Esophagus mucosa (tissue), 1 donor: Measurements from ENCODE around the gene UBE3B. TPM values are rescaled to one million over a fixed set of nuclear protein-coding genes. Genes with fewer than 3 reads are reported as not detected.

Experiments
- ATAC-seq: fragments of 200-7000 bp; cut with Tn5 transposase; one replicate; pipeline ENCODE4 v1.9.1; 2020
- total RNA-seq: library from RNA; stranded (reverse); gene quantifications from one replicate; pipeline ENCODE4 v1.2.4, GENCODE V29; 2023
- donor health status: DM: yes; HTN: yes; CAD: no.

UBE3B gene
- total RNA-seq, 1 donor from 2014 or later, result 29.6 TPM

DNA sequence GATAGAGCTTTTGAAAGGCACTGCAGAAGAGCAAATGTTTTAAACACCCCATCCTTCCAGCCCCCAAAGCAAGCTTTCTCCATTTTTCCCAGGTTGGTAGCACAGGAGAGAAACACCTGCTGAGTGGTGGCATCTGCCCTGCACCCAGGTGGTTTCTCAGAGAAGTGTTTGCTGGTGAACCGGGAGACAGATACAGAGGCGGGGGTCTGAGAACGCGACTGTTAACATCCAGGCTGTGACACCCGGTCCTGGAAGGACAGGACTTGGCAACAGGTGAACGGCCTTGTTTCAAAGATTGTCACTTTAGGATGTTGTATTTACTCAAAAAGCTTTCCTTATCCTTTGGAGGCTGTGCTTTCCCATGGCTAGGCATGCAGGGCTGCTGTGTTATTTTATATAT lies 77.3 kb downstream of the UBE3B start:
- no peak for ATAC-seq

DNA sequence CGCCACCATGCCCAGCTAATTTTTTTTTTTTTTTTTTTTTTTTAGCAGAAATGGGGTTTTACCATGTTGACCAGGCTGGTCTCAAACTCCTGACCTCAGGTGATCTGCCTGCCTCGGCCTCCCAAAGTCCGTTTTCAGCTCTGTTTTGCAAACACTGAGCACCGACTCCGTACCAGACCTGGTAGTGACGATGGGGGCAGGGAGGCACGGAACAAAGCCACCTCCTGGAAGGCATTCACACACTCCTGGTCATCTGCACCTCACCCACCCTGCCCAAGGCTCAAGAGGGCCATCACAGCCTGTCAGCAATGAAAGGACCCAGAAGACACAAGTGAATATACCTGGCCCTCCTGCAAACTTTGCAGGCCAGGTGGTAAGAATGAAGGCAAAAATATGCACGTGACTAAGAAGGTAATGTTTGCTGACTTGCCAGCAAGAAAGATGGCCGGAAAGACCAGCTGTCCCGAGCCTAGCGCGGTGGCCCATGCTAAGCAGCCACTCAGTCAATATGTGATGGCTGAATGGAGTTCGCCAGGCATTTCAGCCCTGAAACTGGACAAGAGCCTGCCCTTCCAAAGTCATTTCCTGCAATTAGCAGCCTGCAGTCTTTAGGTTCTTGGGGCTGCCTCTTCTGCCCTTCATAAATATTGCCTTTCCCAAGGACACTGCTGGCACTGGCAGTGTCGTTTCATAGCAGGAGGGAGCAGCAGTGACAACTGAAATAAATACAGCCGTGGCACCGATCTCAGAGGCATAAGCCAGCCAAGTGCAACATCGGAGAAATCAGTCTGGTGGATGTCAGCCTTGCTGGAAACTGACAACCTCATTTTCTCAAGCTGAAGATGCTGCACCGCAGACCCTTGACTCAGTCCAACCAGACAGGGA lies 78.2 kb downstream of the UBE3B start:
- ATAC-seq, result no peak

DNA sequence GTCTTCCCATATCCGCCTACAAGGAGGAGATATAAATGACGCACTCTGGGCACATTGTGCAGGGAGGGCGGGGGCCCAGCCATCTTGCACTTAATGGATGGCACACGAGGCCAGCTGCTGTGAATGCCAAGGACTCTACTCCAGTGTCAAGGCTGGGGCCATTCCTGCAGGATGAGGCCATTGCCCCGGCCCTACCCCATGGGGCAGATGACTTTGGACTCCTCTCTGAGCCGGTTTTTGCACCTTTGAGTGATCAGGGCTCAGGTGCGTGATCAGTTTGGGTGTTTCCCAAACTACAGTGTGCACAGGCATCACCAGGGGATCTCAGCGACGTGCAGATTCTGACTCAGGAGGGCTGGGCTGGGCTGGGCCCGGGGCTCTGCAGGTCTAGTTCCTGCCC lies 79.8 kb downstream of the UBE3B start:
- peak; percentile 86 for ATAC-seq

DNA sequence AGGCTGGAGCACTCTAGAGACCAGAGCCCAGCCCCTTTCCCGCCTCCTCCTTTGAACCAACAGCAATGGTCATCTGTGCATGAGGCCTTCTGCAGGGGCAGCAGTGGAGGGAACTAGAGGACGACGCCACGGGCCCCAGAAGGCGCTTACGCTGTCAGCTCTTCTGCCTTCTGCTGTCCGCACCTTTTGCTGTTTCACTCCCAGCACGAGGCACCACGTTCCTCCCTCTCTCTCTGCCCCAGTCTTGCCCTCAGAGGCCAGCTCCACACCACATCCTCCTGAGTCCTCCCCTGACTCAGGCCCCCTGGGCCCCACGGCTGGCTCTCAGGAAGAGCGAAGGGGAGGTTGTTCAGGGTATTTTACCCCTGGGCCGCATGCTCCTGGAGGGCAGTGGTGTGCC lies 80.4 kb downstream of the UBE3B start:
- ATAC-seq, result no peak

DNA sequence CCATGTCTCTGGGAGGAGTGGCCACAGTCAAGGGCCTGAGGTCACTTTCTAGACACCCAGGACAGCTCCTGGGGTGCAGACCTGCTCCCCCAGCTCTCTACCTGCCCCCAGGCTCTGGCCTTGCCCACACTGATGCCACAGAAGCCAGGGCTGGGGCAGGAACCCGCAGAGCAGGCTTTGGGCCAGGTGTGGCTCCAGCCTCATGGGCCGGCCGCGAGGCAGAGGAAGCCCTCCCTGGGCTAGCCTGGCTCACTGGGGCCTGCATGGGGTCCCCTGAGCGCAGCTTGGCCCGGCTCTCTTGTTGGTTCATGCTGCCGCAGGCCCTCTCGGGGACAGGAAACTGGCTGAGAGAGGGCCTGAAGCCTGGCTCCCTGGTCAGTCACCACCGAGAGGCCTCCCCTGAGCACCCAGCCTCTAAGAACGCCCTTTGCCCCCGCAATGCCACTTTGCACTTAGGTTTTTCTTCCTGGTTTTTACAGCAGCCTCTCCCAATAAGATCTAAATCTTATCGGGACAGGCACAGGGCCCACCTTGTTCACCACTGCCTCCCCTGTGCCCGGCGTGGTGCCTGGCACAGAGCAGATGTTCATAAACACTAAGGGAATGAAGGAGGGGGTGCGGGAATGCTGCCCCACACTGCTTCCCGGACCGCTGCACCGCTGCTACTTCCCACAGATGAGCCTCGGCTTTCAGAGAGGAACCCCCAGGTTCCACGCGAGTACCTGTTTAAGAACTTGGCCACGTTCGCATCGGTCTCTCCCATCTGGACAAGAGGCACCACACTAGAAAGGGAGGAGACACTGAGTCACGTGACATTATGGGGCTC lies 81.2 kb downstream of the UBE3B start:
- ATAC-seq, result peak; percentile 70

DNA sequence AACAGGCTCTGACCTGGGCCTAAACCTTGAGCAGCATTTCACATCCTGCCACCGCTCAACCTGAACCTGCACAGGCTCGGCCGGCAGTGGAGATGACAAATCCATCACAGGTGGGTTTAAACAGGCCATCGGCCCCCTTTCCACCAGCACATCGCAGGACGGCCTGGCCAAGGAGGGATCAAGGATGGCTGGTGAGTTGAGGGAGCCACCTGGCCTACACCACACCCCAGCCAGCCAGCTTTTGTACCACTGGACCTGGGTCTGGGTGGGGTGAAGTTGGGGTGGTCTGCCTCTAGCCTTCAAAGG lies 81.7 kb downstream of the UBE3B start:
- ATAC-seq, result no peak

DNA sequence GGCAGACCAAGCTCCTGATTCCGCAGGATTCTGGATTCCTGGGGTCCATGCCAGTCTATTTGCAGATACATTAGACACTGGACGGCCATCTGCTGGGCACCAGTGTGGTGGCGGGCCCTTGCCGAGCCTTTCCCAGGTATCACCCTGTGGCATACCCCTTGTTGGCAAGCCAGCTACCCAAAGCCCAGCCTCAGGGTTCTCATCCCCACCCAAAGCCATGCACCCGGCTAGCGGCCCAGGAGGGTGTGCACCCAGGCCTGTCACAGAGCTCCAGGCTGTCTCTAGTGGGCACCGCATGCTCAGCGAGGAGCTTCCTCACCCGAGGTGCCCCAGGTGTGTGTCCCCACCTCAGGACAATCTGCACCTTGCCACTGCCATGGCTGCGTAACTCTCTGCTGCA lies 82.2 kb downstream of the UBE3B start:
- ATAC-seq, result no peak

DNA sequence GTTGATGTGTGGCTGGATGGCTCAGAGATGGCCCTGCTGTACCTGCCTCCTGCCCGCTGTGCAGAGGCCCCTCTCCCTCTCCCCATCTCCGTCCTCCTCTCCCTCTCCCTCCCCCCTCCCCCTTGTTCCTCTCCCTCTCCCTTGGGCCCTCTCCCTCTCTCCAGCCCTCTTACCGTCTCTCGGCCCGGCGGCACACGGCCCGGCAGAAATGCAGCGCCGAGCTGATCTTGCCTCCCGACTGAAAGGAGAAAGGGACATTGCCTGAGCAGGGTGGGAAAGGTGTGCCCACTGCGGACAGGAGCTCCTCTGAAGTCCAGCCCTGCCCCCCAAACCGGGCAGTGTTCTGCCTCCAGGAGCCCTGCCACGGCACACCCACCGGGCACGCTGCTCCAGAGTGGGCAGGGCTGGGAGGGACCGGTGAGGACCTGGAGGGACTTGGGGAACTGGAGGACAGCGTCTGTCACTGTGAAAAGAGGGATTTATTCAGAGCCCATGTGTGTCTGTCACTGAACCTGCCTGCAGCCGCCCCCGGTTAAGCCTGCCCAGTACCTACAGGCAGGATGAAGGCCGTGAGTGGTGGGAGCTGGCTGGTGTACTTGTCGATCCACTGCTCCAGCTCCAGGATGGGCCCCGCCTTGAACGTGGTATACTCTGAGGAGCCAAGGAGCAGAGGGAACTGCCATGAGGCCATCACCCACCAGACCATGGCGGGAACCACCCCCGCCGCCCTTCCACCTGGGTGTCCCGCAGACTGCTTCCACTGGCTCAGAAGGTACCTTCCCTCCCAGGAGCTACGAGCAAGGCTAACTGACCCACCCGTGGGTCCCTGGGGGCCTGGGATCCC lies 83.7 kb downstream of the UBE3B start:
- no peak for ATAC-seq

DNA sequence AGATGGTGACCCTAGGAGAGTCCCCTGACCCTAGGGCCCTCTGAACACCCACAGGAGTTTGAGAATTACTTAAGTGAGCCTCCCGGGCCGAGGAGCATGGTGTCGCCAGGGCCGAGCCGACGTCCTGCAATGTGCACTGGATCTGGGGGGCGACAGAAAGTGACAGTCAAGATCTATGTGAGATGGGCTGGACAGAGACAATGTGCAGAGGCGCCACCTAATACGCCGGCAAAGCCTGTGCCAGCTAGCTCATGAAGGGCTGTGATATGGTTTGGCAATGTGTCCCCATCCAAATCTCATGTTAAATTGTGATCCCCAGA lies 84.2 kb downstream of the UBE3B start:
- ATAC-seq, result no peak

DNA sequence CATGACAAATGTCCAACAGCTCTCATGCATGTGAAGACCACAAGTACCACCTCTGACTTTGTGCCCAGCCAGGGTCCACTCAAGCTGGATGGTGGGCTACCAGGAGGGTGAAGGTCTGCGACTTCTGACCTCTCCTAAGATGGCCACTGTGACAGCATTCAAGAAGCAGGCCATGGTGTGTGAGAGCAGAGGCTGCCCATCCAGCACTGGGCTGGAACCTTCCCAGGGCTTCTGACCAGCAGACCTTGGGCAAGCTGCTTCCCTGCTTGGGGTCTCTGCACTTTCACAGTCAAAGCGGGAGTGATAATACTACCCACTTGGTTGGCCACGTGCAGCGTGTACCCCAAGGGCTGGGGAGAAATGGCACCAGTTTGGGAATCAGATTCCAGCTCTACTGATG lies 85.4 kb downstream of the UBE3B start:
- no peak for ATAC-seq

DNA sequence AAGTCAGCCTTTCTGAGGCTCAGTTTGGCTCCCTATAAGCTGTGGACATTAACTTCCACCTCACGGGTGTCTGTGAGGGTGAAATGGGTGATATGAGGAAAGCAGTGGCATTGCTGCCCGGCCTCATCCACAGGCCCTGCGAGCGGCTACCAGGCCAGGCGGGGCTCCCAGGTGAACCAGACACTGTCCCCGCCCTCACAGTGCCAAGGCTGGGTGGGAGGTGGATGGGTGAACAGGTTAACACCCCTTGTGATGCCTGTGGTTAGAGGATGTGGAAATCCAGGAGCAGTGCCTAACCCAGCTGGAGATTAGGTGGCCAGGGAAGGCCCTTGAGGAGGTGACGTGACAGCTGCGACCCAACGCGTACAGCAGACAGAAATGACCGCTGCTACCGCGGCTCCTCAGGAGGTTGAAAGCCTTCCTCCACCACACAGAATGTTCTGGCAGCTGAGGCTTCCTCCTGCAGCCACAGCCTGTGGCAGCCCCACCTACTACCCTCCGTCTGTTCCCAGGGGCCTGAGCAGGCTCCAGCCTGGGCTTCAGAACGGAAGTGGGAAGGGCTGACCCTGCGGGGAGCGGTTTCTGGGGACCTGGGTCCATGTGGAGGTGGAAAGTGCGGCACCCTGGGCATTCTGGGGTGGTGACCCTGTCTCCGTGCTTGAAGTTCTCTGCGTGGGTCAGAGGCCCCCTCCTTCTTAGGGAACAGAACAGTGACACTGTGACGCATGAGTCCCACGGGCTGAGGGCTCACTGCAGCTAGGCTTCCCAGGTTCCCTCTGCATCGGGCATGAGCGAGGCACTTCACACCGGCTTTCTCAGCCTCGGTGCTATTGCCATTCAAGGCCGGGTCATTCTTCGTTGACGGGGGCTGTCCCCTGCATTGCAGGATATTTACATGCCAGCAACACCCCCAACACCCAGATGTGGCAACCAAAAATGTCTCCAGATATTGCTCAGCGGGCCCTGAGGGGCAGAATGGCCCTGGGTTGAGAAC lies 86.2 kb downstream of the UBE3B start:
- no peak for ATAC-seq

DNA sequence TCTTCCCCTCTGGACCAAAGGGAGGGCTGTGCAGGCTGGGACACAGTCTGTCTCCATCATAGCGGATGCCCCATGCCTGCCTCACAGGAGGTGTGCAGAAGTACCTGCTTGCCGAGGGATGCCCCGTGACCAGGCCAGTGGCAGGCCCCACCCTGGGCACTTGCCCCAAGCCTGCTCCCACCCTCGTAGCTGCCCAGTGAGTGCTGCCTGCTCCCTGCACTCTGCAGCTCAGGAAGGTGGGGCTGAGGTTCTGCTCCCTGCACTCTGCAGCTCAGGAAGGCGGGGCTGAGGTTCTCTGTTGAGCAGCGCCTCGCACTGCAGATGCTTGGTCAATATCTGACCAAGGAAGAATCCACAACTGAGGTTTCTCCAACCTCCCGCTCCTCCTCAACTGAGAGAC lies 89.0 kb downstream of the UBE3B start:
- peak; percentile 22 for ATAC-seq

DNA sequence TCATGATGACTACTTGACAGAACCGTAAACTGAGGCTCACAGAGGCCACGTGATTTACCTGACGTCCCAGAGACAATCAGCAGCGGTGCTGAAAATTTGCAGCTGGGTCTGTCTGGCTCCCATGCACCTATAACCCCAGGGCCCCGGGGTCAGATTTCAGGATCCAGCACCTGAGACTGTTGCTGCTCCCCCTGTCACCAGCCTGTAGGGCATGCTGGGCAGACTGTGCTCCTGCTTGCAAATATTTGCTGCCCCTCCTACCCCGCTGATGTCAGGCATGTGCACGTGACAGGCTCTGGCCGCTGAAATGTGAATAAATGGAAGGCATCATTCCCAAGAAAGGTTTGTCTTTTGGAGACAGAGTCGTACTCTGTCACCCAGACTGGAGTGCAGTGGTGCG lies 89.9 kb downstream of the UBE3B start:
- no peak for ATAC-seq

DNA sequence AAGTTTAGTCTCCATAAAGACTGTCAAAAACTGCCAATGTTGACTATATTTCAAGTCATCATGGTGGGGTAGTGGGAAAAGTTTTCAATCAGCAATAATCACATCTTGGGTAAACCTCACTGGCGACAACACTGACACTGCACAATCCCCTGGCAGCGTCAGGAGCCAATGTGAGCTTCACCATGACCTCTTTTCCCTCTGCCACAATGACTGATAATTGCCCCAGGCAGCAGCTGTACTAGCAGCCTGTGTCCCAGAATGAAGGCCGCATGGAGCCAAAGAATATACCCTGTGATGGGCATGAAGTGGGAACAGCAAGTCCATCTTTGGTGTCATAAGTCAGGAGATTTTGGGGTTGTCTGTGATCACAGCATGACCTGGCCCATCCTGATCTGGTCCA lies 90.5 kb downstream of the UBE3B start:
- no peak for ATAC-seq

DNA sequence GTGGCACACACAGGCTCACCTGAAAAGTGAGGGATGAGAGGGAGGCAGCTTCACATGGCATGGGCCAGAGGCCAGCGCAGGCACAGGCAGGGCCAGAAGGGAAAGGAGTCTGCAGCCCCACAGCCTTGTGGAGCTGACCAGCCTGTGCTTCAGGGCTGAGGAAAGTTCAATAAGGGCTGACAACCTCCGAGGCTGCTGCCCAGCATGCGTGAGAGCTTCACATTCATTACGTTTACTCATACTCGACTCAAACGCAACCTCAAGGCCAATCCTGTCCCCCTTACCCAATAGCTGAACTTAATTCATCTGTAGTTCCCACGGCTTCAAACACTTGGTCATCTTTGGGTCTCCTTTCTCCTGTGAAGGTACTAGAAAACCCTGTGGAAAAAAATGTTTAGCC lies 91.1 kb downstream of the UBE3B start:
- ATAC-seq, result no peak

DNA sequence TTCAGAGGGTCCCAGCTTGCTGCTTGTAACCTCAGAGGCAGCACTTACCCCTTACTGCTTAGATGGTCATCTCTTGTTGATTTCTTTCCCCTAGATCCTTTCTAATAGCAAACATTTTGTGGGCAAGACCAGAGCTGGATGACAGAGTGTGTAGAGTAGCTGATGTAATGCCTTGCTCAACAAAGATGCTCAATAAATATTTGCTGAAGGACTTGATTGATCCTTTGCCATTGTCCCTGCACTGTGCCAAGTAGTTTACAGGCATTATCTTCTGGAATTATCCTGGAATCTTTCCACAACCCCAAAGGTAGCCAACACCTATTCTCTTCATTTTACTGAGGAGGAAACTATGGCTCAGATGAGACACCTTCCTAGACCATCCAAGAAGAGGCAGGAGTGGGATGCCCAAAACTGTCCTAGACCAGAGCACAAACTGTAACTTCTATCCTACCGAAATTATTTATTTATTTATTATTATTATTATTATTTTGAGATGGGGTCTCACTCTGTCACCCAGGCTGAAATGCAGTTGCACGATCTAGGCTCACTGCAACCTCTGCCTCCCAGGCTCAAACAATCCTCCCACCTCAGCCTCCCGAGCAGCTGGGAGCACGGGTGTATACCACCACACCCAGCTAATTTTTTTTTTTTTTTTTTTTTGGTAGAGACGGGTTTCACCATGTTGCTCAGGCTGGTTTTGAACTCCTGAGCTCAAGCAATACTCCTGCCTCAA lies 94.5 kb downstream of the UBE3B start:
- ATAC-seq, result no peak

DNA sequence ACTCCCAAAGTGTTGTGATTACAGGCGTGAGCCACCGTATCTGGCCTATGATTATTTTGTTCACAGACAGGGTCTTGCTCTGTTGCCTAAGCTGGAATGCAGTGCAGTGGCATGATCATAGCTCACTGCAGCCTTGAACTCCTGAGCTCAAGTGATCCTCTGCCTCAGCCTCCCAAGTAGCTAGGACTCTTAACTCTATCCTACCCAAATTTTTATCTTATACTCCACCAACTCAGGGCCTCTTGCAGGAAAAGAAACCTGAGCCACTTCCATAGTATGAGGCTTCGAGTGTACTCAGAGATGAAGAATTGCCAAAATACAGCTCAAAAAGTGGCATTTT lies 95.0 kb downstream of the UBE3B start:
- no peak for ATAC-seq

DNA sequence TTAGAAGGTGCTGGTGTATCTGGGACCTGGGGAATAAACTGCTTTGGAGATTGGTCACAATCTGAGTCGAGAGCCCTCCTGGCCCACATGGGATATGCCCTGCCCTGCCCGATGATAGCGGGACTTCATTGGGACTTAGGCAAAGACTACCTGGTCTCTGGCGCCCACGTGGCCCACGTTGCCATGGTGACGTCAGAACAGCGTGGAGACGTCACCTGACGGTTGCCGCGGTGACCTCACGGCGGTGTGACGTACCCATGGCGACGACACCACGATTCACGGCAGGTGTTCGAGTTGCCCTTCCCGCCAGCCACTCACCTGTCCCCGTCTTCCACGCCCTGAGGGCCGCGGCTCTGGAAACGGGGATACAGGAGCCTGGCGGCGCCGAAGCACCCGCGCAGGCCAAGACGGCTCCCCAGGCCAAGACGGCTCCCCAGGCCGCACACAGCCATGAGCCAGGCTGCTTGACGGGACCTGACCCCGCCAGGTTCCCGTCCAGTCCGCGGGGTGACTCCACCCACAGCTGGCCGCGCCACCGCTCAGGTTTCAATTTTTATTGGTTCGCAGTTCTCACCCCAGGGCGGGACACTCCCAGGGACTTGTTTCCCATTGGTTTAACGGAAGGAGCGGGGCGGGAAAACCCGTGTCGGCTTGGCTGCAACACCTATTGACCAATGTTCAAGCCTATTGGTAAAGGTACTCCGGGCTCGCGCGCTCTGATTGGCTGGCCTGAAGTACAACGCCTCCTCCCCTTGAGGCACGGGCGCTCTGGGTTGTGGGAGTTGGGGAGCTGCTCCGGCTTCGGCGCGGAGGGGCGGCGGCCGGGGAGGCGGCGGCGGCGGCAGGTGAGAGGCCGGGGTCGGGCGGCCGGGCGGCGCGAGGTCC lies 95.8 kb downstream of the UBE3B start, which contains the start of the genes MMAB and MVK:
Gene MMAB, minus strand, starts transcription at position 476 of the 885 bp plus-strand sequence. Its CDS starts 24 bp downstream, at position 452.
Gene MVK, plus strand, starts transcription at position 766 of the 885 bp plus-strand sequence. CDS start 1,029 bp downstream, outside the sequence.
- peak; percentile 98 for ATAC-seq

DNA sequence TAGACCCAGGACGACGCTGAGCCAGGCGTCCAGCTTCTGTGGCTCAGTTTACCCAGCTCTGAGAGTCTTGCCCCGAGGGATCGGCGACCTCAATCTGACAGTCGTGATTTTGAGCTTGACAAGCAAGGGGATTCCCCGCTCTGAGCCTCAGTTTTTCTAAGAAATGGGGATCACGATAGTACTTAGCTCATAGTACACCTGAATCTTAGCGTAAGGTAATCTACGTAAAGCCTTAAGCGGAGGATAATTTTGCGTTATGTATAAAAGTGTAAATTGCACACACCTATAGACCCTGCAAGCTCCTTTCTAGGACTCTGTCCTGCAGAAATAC lies 96.4 kb downstream of the UBE3B start:
- no peak for ATAC-seq

DNA sequence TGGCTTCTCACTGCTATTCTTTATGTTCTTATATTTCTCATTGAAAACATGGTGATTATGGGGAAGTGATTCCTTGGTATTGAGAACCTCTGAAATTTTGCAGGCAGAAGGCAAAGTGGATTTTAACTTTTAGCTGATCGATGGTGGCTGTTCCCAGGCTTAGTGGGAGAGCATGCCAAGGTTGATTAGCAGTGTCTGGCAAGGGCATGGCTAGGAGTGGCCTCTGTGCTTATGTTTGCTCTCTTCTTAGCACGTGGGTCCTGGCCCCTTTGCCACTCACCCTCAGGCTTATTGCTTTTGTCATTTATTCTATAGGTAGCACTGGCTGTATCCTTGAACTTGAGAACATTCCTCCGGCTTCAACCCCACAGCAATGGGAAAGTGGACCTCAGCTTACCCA lies 98.2 kb downstream of the UBE3B start:
- ATAC-seq, result no peak
